GM12878 (cell line): Measurements from ENCODE around the gene TTC31. TPM values are rescaled to one million over a fixed set of nuclear protein-coding genes. Genes with fewer than 3 reads are reported as not detected.

Experiments
- ATF7 ChIP-seq: fragments of 450-650 bp; IDR thresholded peaks from 2 replicates; pipeline ENCODE4 v1.6.1; 2016; ENCODE audit warnings: low read depth, mild to moderate bottlenecking
- BACH1 ChIP-seq: fragments of 450-650 bp; IDR thresholded peaks from 2 replicates; pipeline ENCODE4 v1.6.1; 2017; ENCODE audit warnings: mild to moderate bottlenecking, borderline replicate concordance
- BHLHE40 ChIP-seq, 2 experiments: fragments of 450-650 bp in 1 of 2; IDR thresholded peaks; 2 replicates each; pipeline ENCODE4 v1.6.1; 2011 to 2017; ENCODE audit warnings: low read depth in 2 of 2, borderline replicate concordance in 1 of 2, improper control_type of control experiment in 1 of 2, low read length in 1 of 2, mild to moderate bottlenecking in 1 of 2
- BMI1 ChIP-seq: fragments of 450-650 bp; IDR thresholded peaks from 2 replicates; pipeline ENCODE4 v1.6.1; 2016; ENCODE audit warnings: mild to moderate bottlenecking, moderate library complexity, borderline replicate concordance
- BRCA1 ChIP-seq: IDR thresholded peaks from 2 replicates; pipeline ENCODE4 v1.6.1; 2011; ENCODE audit warnings: low read depth, low read length, improper control_type of control experiment
- CBX3 ChIP-seq: fragments of 200-600 bp; sonication (generic); IDR thresholded peaks from 2 replicates; pipeline ENCODE4 v1.6.1; 2016; ENCODE audit warnings: low read depth, borderline replicate concordance
- HCFC1 ChIP-seq: fragments of 150-350 bp; IDR thresholded peaks from 2 replicates; pipeline ENCODE4 v1.6.1; 2014; ENCODE audit warnings: low read length
- IKZF1 ChIP-seq: fragments of 450-650 bp; conservative IDR thresholded peaks from 2 replicates; pipeline ENCODE4 v1.6.1; 2017; ENCODE audit warnings: antibody characterized with exemption, mild to moderate bottlenecking
- KLF5 ChIP-seq: fragments of 450-650 bp; IDR thresholded peaks from 2 replicates; pipeline ENCODE4 v1.6.1; 2014; ENCODE audit warnings: mild to moderate bottlenecking; ENCODE audit not compliant: partially characterized antibody
- MEF2A ChIP-seq: IDR thresholded peaks from 2 replicates; pipeline ENCODE4 v1.6.1; 2011; ENCODE audit warnings: low read depth, mild to moderate bottlenecking, low read length, moderate library complexity; ENCODE audit not compliant: insufficient read depth
- NBN ChIP-seq: fragments of 450-650 bp; IDR thresholded peaks from 2 replicates; pipeline ENCODE4 v1.6.1; 2016
- NR2C1 ChIP-seq: fragments of 450-650 bp; IDR thresholded peaks from 2 replicates; pipeline ENCODE4 v1.6.1; 2017; ENCODE audit warnings: antibody characterized with exemption, mild to moderate bottlenecking, moderate library complexity
- RFX5 ChIP-seq: IDR thresholded peaks from 2 replicates; pipeline ENCODE4 v1.6.1; 2011; ENCODE audit warnings: low read depth, low read length, improper control_type of control experiment
- SMAD1 ChIP-seq: fragments of 450-650 bp; IDR thresholded peaks from 2 replicates; pipeline ENCODE4 v1.6.1; 2018; ENCODE audit warnings: mild to moderate bottlenecking, low read depth; ENCODE audit not compliant: partially characterized antibody
- ZNF622 ChIP-seq: fragments of 450-650 bp; IDR thresholded peaks from 2 replicates; pipeline ENCODE4 v1.6.1; 2017; ENCODE audit warnings: mild to moderate bottlenecking, inconsistent platforms
- polyA plus RNA-seq, 11 experiments: library from polyadenylated mRNA; depleted of rRNA in 4 of 11; unstranded in 6 of 11; stranded (reverse) in 5 of 11; fragments of >200 nt; fragmentation: Nextera tagmentation in 4 of 11; fragmentation: Illumina TruSeq in 1 of 11; extraction: Ambion mirVana in 4 of 11; extraction: Trizol in 1 of 11; gene quantifications; 1 replicate in 1 of 11; 2 replicates in 10 of 11; pipeline versions ENCODE4 v1.2.1 to v1.2.3, GENCODE V29; 2011 to 2016; ENCODE audit warnings: inconsistent platforms in 2 of 11, missing spikeins in 2 of 11, low read depth in 1 of 11
- total RNA-seq, 4 experiments: library from RNA; depleted of rRNA in 3 of 4; stranded (reverse); fragments of >200 nt in 3 of 4; fragmentation: Illumina TruSeq in 1 of 4; extraction: Trizol in 1 of 4; gene quantifications; 2 replicates each; pipeline versions ENCODE4 v1.2.1 to v1.2.3, GENCODE V29; 2013 to 2021
- TF ChIP-seq, protein P1 (sequence below): IDR thresholded peaks from 2 replicates; pipeline ENCODE4 v1.6.1; 2011; ENCODE audit warnings: low read depth, mild to moderate bottlenecking, low read length, moderate library complexity, borderline replicate concordance; ENCODE audit errors: extremely low read depth
- TF ChIP-seq, protein P2 (sequence below): fragments of 450-650 bp; IDR thresholded peaks from 2 replicates; pipeline ENCODE4 v1.6.1; 2017; ENCODE audit warnings: mild to moderate bottlenecking, low read depth, inconsistent platforms; ENCODE audit not compliant: poor library complexity, severe bottlenecking
- TF ChIP-seq, protein P3 (sequence below): IDR thresholded peaks from 2 replicates; pipeline ENCODE4 v1.6.1; 2011; ENCODE audit warnings: borderline replicate concordance, low read depth, mild to moderate bottlenecking, moderate library complexity, mixed read lengths, low read length; ENCODE audit not compliant: insufficient read depth; ENCODE audit errors: extremely low read length
- TF ChIP-seq, protein P4 (sequence below): fragments of 450-650 bp; IDR thresholded peaks from 2 replicates; pipeline ENCODE4 v1.6.1; 2016; ENCODE audit warnings: mild to moderate bottlenecking, moderate library complexity, borderline replicate concordance

Gene TTC31
- total and polyA plus RNA-seq, 10 of the 15 experiments (the other 5 are each of a cell fraction or from before 2014, with no cell fraction given): 6.5 to 34.9 (median 25.9) TPM

DNA sequence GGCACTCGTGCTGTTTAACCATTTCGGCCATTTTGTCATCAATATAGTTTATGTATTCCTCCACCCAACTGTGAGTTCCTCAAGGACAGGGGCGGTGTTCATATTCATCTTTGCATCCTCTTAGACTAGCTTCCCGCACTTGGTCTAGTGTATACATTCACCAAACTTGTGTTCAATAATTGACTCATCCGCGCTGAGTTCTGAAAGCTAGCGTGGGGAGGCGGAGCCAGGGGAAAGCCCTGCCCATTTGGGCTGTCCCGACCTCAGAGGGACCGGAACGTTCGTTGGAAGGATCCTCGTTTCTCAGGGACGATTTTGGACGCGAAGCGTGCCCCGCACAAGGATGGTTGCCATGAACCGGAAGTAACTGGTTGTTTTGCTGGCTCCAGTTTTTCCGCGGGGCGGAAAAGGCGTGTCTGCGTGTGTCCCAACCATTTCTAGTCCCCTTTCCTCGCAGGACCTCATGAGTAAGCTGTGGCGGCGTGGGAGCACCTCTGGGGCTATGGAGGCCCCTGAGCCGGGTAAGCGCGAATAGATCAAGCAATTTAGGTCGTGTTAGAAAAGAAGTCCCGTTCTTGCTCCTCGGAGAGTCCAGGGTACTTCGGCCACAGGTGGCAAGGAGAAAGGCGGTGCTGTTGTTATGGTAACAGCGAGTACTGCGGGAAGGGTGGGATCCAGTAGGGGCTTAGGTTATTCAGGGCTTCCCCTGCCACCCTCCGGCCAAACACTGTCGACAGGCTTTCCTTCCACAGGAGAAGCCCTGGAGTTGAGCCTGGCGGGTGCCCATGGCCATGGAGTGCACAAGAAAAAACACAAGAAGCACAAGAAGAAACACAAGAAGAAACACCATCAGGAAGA, 28.0 kb upstream of the TTC31 start, which contains the start of gene INO80B (continued):
- TF ChIP-seq, protein P1, sequence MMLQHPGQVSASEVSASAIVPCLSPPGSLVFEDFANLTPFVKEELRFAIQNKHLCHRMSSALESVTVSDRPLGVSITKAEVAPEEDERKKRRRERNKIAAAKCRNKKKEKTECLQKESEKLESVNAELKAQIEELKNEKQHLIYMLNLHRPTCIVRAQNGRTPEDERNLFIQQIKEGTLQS: no peak
- TF ChIP-seq, protein P2, sequence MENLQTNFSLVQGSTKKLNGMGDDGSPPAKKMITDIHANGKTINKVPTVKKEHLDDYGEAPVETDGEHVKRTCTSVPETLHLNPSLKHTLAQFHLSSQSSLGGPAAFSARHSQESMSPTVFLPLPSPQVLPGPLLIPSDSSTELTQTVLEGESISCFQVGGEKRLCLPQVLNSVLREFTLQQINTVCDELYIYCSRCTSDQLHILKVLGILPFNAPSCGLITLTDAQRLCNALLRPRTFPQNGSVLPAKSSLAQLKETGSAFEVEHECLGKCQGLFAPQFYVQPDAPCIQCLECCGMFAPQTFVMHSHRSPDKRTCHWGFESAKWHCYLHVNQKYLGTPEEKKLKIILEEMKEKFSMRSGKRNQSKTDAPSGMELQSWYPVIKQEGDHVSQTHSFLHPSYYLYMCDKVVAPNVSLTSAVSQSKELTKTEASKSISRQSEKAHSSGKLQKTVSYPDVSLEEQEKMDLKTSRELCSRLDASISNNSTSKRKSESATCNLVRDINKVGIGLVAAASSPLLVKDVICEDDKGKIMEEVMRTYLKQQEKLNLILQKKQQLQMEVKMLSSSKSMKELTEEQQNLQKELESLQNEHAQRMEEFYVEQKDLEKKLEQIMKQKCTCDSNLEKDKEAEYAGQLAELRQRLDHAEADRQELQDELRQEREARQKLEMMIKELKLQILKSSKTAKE: peak; percentile 68
- TF ChIP-seq IKZF1 (peak; percentile 98), NBN (peak; percentile 96), CBX3 (no peak), ZNF622 (no peak), BHLHE40 (IDR thresholded peaks at IDR 0.05; ENCODE audit: borderline replicate concordance in 1 of 2, low read depth in 2 of 2, low read length in 1 of 2) (peak; percentile 9 to 57; a peak in 1 of 4 replicates), KLF5 (peak; percentile 93), HCFC1 (peak; percentile 98), RFX5 (peak; percentile 46; the same call in 1 of the 2 replicates), ATF7 (peak; percentile 80), BRCA1 (no peak), SMAD1 (no peak), BACH1 (peak; percentile 90), BMI1 (peak; percentile 96), NR2C1 (peak; percentile 98), MEF2A (0 out of 2 replicates have a peak, but pooled peaks have one; percentile 56)
- TF ChIP-seq, protein P3, sequence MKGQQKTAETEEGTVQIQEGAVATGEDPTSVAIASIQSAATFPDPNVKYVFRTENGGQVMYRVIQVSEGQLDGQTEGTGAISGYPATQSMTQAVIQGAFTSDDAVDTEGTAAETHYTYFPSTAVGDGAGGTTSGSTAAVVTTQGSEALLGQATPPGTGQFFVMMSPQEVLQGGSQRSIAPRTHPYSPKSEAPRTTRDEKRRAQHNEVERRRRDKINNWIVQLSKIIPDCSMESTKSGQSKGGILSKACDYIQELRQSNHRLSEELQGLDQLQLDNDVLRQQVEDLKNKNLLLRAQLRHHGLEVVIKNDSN: no peak
- TF ChIP-seq, protein P4, sequence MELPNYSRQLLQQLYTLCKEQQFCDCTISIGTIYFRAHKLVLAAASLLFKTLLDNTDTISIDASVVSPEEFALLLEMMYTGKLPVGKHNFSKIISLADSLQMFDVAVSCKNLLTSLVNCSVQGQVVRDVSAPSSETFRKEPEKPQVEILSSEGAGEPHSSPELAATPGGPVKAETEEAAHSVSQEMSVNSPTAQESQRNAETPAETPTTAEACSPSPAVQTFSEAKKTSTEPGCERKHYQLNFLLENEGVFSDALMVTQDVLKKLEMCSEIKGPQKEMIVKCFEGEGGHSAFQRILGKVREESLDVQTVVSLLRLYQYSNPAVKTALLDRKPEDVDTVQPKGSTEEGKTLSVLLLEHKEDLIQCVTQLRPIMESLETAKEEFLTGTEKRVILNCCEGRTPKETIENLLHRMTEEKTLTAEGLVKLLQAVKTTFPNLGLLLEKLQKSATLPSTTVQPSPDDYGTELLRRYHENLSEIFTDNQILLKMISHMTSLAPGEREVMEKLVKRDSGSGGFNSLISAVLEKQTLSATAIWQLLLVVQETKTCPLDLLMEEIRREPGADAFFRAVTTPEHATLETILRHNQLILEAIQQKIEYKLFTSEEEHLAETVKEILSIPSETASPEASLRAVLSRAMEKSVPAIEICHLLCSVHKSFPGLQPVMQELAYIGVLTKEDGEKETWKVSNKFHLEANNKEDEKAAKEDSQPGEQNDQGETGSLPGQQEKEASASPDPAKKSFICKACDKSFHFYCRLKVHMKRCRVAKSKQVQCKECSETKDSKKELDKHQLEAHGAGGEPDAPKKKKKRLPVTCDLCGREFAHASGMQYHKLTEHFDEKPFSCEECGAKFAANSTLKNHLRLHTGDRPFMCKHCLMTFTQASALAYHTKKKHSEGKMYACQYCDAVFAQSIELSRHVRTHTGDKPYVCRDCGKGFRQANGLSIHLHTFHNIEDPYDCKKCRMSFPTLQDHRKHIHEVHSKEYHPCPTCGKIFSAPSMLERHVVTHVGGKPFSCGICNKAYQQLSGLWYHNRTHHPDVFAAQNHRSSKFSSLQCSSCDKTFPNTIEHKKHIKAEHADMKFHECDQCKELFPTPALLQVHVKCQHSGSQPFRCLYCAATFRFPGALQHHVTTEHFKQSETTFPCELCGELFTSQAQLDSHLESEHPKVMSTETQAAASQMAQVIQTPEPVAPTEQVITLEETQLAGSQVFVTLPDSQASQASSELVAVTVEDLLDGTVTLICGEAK: peak; percentile 100
